ENCODE measurements around the gene THYN1.
A peak's percentile ranks its signal among the peaks of the same experiment; 100 is the strongest.

THYN1 gene

DNA sequence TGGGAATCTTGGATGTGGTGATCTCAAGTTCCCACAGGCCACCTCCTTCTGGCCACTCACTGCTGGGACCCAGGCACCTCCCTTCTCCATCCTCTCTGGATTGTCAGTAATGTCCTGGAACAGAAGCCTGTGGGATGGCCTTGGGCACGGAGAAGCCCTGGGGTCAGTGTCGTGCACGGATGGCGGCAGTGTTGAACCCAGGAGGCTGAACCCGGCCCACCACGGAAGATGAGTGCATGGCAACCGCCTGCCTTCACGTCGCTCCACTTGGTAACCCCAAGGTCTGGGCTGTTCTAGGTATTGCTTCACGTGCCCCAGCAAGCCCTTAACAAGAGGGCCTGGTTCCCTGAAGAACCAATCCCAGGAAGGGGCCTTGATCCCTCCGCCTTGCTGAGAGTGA lies 7.1 kb downstream of the THYN1 start:
- DNase-seq: no peak

DNA sequence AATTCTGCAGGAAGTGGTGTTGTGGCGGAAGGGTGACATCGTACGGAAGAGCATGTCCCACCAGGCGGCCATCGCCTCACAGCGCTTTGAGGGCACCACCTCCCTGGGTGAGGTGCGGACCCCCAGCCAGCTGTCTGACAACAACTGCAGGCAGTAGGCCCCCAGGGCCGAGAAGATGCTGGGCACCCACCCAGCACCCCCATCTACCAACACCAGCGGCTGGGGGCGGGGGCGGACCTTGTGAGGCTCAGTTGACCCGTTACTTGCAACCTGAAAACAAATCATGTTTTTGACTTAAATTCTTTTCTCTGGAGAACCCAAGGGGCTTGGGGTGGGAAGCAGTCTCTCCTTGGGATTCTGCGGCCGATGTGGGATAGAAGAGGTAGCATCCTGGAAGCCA lies 7.7 kb downstream of the THYN1 start:
- no peak for DNase-seq

DNA sequence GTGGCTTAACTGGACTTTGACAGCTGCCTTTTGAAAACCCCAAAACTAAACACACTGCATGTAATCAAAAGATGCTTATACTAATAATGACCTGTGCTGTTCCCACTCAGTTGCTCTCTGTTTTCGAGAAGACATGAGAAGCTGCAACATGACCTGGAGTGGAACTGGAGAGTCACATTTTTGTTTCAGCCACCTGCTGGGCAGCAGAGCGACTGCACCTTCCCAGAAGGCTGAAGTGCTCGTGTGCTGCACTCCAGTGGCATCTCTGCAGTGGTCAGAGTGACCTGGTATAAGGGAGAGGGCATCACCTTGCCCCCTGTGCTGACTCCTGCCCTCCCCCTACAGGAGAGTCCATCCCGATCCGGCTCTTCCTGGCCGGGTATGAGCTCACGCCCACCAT lies 8.6 kb downstream of the THYN1 start:
- no peak for DNase-seq

DNA sequence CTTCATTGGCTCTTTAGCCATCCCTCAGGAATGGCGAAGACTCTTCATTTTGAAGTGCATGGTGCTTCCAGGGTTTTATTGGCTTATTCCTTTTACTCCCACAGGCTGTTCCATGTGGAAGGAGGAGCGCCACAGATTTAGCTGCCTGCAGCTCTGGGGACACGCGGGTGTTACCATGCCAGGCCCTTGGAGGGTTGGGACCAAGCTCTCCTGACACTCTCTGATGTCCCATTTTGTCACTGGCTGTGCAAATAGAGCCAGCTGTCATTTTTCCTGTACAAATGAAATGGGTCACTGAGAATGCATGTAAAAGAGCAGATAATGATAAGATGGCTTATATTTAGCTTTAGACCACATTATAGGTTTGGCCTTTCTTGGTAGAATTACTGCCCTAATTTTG lies 9.2 kb downstream of the THYN1 start:
- no peak for DNase-seq

DNA sequence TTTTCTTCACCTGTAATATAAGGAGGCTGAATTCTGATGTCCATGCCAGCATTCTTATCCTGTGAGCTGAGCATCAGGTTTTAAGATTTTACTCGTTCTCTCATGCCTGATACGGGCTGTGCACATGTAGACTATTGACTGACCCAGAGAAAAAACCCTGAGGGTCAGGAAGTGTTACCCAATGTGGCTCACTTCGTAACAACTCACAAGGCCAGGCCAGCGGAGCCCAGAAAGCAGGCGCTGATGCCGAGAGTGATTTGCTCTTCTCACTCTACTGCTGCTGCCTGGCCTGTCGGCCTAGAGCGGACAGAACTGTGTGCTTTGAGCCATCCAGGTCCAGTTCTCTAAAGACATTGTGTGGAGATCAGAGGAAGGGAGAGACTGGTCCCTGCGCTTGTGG lies 10.8 kb downstream of the THYN1 start:
- no peak for DNase-seq

DNA sequence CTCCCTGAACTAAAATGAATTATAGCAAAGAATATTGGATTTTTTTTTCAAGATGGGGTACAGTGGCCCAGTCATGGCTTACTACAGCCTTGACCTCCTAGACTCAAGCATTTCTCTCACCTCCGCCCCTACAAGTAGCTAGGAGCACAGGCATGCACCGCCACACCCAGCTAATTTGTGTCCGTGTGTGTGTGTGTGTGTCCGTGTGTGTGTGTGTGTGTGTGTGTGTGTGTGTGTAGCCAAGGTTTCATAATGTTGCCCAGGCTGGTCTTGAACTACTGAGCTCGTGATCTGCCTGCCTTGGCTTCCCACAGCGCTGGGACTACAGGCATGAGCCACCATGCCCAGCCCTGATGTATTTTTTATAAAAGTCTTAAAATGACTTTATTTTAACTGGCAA lies 12.6 kb downstream of the THYN1 start:
- DNase-seq: no peak

DNA sequence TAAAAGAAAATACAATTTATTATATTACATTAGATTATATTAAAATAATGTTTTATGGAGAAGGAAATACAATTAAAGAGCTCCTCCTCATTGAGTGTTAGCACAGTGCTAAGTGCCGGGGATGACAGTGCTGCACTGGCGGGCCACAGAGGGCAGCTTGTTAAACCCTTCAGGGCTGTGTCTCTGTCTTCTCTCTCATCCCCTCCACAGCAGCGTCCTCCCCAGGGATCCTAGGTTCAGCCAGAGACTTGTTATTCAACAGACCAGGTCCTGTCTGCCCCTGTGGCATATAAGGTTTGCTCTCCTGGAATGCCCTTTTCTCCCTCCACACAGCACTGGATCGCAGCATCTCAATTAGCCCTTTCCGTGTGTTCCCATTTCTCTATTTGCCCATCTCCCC lies 14.2 kb downstream of the THYN1 start:
- DNase-seq: no peak

DNA sequence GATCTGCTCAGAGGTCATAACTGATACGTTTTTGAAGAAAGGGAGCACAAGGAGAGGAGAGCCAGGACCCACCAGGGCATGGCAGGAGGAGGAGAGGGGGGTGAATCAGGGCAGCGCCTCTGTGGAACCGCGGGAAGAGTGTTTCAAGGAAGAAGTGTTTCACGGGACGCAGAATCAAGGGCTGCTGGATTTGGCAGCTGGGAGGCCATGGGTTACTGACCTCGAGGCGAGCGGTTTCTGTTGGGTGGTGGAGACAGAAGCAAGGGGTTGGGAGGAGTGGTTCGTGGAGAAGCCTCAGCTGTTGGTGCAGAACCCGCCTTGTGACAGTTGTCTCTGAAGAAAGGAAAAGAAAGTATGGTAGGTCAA lies 15.6 kb downstream of the THYN1 start:
- no peak for DNase-seq

DNA sequence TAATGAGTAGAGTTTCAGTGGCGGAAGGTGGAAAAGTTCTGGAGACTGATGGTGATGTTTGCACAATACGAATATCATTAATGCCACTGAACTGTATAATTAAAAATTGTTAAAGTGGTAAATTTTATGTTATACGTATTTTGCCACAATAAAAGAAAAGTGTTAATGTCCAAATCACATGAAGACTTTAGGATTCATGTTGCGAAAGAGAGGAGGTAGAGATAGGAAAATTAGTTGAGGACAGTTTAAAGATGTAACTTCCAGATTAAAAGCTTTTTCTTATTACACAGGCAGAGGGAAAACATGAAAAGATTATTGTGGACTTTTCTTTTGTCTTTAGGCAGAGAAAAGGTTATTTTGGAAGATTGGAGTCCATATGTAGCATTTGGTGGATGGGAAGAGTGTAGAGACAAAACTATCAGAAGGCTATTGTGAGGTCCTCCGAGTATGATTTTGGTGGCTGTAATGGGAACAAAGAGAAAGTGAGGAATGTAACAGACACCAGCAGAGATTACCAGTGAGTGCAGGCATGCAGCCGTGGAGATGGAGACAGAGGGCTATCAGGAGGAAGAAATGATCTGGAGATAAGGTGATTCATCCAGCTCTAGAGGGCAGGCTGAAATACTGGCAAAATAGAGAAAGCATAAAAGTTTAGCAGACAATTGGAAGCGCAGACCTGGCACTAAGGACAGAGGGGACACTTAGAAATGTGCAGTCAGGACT lies 16.2 kb downstream of the THYN1 start:
- no peak for DNase-seq

DNA sequence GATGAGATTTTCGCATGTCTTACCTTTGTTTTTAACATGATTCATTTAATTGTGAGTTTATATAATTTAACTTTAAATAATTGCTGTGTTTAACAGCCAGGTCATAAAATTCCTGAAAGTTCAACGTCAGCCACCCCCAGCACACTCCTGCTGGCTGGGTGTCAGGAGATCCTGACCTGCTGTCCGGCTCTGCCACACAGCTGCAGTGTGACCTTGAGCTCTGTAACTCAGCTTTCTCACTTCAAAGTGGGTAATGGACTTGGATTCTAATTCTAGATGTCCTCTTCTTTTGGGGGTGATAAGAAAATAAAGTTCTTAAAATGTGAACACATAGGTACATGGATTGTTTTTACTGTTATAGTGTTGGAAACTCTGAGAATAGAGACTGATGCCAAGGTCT lies 17.8 kb downstream of the THYN1 start:
- no peak for DNase-seq

DNA sequence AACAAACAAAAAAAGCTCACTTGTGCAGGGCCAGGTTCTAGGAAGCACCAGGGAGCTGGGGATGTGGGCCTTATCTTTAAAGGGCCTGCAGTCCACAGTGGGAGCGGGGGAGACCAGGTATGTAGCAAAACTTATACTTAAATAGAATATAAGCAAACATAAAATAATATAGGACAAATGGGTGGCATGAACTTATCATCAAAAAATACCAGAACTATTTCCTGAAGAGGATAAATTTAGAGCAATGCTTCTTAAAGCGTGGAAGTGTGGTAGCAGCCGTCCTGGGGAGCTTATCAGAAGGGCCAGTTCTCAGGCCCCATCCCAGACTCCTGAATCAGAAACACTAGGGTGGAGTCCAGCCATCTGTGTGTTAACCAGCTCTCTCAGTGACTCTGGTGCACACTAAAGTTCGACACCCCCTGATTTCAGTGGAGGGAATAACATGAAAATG lies 19.4 kb downstream of the THYN1 start:
- DNase-seq: no peak

DNA sequence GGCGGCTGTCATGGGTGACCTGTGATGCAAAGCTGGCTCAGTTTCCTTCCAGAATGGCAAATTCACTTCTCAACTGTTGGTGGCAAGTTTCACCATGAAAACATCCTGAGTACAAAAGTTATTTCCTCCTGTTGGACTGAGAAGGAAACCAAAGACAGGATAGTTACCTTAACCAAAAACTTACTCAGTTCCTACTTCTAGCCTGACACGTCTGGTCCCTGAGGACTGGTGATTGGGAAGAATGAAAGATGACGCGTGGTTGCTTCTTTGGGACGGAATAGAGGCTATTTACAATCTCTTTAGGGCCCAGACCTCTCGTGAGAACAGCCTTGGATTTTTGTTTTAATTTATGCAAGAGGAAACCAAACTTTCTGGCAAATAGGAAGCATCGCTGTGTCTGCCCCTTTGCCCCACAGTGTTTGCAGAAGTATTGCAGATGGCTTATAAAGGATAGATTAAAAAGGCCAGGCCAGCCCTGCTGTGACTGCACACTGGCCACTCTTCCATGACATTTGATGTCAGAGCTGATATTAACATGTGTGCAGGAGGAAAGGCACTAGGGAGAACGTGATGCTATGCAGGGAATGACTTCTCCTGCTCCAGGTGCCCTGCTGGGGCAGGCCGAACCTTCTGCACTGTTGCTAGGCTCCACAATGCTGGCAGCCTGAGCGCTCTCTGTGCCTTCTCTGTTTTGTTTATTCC lies 21.0 kb downstream of the THYN1 start:
- DNase-seq: no peak

DNA sequence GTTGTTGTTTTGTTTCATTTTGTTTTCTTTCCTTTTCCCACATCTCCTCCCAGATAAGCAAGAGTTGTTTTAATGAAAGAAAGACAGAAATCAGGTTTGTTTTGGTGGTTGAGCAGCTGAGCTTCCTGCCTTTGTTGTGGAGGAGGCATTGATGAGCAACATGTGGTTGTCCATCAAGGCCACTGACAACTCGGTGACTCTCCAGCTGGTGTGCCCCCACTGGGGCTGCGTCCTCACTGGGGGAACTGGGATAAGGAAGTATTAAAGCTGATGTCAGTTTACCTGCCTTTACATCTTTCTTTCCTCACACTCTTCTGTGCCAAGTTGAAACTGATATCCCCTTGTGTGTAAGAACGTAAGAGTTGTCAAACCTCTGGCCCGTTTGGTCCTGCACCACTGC lies 22.8 kb downstream of the THYN1 start:
- DNase-seq: no peak

DNA sequence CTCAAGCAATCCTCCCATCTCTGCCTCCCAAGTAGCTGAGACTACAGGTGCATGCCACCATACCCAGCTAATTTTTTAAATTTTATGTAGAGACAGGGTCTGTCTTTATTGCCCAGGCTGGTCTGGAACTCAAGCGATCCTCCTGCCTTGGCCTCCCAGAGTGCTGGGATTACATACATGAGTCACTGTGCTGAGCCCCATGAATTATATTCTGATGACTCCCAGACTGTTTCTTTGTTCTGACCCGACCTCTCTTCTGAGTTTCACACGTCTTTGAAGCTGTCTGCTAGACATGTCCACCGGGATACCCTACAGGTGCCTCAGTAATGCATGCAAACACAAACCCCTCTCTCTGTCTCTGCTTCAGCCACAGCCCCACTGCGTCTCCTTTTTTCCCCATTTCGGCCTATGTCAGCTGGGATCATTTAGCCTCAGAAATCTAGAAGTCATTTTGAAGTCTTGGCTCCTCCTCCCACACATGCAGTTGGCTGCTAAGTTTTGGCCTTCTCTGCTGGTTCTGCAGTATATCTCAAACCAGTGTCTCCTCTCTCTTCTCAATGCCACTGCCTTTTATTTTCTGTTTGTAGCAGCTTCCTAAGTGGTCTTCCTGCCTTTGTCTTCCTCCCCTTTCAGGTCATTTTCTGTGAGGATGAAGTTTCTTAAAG lies 23.9 kb downstream of the THYN1 start:
- no peak for DNase-seq

DNA sequence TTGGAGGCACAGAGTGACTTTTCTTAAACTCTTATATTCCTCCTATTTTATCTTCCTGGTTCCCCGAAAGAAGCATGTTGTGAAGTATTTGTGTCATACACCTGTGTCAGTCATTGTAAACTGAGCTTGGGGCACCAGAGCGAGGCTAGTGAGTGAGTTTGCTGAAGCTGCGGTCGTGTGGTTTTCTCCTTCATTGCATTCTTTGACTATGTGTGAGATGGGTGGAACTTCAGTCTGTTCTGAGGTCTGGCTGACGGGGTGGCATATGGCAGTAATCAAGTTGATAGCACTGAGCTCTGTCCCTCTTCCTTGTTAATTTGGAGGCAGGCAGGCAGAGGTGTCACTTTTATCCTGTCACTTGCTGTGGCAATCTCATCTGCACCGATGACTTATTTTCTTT lies 24.5 kb downstream of the THYN1 start:
- no peak for DNase-seq

DNA sequence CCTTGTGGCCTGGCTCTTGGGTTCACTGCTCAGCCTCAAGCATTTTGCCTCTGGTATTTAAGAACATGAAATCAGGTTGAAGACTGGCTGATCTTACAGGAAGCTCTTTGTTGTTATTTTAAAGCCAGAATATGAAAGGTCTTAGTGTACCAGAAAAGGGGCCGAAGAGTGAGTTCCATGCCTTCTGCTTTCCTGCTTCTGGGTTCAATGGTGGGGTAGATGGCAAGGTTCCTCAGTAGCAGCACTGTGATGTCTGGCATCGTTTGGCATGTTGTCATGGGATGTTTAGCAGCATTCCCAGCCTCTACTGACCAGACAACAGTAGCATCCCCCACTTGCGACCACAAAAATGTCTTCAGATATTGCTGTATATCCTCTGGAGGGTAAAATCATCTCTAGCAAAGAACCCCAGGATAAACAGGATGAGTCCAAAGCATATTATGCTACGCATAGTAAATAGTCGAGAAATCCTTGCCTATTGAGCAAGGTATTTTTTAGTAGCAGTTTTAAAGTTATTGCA lies 26.3 kb downstream of the THYN1 start:
- DNase-seq: no peak

DNA sequence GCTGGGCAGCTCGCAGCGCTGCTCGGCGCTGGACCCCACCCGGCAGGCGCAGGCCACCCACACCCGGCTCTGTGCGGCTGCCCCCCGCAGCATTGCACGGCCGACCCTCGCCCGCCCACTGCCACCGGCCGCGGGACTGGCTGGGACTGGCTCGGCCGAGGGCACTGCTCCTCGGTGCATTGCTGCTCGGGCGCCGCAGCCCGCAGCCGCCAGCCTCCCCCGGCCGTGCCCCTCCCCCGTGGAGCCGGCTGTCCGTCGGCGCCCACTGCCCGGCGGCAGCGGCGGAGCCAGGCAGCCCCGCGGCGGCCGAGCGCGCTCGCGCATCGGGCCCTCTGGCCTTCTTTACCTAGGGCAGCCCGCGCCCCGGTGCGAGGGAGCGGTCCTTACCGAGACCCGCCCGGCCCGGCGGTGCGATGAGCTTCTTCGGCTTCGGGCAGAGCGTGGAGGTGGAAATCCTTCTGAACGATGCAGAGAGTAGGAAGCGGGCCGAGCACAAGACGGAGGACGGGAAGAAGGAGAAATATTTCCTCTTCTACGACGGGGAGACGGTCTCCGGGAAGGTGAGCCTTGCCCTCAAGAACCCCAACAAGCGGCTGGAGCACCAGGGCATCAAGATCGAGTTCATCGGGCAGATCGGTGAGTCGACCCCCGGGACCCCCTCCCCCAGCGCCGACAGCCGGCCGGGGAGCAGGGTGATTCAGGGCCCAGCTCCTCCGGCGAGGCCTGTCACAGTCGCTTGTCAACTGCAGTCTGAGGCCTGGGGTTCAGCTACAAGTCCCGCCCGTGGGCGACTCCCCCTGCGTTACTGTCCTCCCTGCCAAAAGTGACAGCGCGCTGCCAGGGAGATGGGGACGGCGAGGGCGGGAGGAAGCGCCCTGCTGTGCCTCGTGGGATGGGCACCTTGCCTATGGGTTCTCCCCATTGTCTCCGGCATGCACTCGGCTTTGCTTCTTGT lies 28.2 kb downstream of the THYN1 start:
- peak; percentile 54 for DNase-seq

DNA sequence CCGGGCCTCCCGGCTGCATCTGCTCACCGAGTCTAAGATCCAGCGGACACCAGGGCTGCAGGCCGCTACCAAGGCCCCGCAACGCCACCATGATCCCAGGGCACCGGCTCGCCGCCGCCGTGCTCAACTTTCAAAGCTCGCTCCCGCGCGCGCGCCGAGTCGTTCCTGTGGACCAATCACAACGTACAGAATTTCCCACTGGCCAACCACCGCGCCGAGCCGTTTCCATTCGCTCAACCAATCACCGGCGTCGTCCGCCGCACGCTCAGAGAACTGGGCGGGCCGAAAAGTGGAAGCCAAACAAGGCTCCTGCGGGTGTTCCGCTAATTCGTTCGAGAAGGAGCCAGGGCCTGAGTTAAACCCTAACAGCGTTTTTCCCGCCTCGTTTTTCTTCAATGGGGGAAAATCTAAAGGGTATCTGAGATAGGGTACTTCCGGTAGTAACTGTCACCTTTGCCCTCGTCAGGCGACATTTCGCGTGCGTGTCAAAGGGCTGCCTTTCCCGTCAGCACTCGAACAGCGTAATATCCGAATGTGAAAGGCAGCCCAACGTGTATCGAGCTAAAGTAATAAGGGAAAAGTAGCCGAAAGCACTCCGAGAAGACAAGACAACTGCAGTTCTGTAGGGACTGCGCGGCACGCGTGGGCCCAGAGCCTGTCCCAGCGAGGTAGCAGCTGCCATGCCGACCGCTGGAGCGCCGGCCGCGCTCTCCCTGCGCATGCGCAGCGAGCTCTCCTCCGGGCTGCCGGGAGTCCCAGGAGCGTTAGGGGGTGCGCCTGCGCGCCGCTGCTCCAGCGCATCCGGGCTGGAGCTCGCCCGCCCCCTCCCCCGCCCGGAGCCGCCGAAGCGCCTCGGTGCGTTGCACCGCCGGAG lies 29.1 kb downstream of the THYN1 start, which contains the start of the genes NCAPD3 and VPS26B:
Gene NCAPD3 (minus strand): TSS at position 132 of the 874 bp plus-strand sequence. CDS start 41 bp downstream, at position 91.
Gene VPS26B (plus strand): TSS at position 836 of the 874 bp plus-strand sequence. CDS start 452 bp downstream, outside the sequence.
- peak; percentile 97 for DNase-seq

DNA sequence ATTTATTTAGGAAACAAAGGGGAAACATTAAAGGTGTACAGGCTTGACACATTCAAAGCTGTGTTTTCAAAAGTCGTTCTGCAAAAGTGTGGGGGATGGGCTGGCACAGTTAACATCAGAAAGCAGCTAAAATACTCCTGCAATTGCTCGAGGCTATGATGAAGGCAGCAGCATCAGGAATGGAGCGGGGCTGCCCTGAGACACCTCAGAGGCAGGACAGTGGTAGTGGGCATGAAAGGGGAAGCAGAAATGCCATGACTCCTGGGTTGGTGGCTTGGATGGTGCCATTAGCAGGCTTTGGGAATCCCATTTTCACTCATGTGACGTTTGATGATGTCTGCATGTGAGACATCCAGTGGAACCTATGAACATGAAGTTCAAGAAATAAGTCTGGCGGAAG lies 30.0 kb downstream of the THYN1 start:
- DNase-seq: no peak

DNA sequence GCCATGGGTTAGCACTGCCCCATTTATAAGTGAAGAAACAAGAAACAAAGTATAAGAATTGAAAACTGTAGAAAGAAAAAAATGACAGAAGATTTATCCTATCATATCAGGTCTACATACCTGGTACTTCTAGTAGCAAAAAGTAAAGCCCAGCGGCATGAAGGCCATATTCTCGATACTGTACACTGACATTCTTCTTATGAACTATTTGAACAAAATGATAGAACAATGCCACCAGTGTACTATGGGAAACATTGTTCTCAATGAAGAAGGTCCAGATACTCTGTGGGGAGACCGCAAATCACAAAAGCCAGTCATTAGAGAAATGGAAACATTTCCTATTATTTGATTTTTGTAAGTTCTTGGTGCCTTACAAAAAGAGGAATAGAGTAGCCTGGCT lies 36.3 kb downstream of the THYN1 start:
- no peak for DNase-seq

DNA sequence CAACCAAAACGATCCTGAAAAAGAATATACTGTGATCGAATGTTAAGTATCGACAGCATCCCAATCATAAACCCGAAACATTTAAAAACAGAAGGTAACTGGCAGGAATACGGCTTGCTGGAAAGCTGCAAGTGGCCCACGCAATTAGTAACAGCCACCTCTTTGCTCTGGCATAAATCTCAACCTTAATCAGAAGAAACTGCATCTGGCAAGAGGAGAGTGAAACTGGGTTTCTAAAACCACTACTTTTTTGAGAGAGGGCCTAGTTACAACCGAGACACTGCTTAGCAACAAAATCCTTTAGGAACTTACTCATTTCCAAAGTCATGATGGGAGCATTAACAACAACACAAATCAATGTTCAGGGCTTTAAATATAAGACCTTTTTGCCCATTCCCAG lies 37.3 kb downstream of the THYN1 start:
- DNase-seq: no peak

Data from left hindlimb (tissue), 1 donor.